GM18507 (cell line): ENCODE measurements around the gene SH3D19.
"Not testable (repeated sequence)": the region's sequence is repeated elsewhere in the genome, so short reads cannot be mapped to it uniquely, and the experiment has no call there.

ENCODE experiments used
- DNase-seq: peaks from one replicate; pipeline ENCODE4 v3.0.0; 2011; ENCODE audit warnings: low read depth; ENCODE audit not compliant: insufficient read length; ENCODE audit errors: extremely low spot score
- FAIRE-seq: peaks from 2 replicates; lab custom pipeline; 2011; peaks lifted over from hg19 to GRCh38; lab: Jason Lieb, UNC

SH3D19 gene

GRCh38 chr4:151242305-151242704 lies 83.1 kb downstream of the SH3D19 start:
- FAIRE-seq (no peak), DNase-seq (no peak)

DNA sequence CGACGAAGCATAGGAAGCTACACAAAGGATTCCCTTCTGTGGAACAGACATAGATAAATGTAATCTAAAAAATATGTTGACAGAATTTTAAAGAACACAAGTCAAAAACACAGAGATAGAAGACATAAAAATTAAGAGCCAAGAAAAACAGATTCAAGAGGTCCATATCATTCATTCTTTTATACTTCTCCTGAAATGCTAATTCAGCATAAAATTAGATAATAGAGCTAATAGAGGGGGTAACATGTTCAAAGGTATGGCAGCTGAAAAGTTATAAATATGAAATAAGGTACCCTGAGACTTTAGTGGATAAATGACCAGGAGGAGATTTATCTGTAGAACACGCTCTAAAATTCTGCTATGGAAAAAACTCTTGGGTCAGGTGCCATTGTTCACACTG lies 85.8 kb downstream of the SH3D19 start:
- FAIRE-seq (no peak), DNase-seq (no peak)

DNA sequence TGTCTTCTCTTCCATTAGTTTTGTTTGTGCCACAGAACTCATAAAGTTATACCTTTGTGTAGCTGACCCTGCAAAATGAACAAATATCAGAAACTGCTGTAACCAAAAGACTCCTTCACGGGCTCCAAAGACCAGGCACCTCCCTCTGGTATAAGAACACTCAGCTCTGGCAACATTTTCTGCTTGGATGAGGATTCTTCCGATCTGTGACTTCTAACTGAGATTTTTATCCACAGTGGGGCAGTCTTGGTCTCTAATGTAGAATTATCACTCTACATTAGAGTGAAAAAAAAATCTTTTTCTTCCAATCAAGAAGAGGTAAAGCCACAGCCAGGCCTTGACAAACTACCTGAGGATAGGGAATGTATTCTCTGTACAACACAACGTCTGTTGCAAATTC lies 86.9 kb downstream of the SH3D19 start:
- FAIRE-seq (no peak), DNase-seq (no peak)

DNA sequence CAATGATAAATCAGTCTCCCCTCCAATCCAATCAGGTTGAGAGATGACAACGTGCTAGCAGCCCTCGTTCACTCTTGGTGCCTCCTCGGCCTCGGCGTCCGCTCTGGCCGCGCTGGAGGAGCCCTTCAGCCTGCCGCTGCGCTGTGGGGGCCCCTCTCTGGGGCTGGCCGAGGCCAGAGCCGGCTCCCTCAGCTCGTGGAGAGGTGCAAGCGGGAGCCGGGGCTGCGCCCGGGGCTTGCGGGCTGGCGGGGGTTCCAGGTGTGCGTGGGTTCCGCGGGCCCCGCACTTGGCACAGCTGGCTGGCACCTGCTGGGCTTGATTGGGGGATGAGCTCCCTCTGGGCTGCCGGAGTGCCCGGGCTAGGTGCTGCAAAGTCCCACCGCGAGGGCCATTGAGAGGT lies 89.4 kb downstream of the SH3D19 start:
- FAIRE-seq (no peak), DNase-seq (no peak)

- not testable (repeated sequence) for FAIRE-seq, DNase-seq
These were observed 90.0 kb downstream of the SH3D19 start for GRCh38 chr4:151235373-151235772.

- FAIRE-seq (no peak), DNase-seq (no peak)
These were observed 91.8 kb downstream of the SH3D19 start for GRCh38 chr4:151233600-151233999.

- DNase-seq (no peak), FAIRE-seq (no peak)
These were observed 93.3 kb downstream of the SH3D19 start for GRCh38 chr4:151231915-151232595.

DNA sequence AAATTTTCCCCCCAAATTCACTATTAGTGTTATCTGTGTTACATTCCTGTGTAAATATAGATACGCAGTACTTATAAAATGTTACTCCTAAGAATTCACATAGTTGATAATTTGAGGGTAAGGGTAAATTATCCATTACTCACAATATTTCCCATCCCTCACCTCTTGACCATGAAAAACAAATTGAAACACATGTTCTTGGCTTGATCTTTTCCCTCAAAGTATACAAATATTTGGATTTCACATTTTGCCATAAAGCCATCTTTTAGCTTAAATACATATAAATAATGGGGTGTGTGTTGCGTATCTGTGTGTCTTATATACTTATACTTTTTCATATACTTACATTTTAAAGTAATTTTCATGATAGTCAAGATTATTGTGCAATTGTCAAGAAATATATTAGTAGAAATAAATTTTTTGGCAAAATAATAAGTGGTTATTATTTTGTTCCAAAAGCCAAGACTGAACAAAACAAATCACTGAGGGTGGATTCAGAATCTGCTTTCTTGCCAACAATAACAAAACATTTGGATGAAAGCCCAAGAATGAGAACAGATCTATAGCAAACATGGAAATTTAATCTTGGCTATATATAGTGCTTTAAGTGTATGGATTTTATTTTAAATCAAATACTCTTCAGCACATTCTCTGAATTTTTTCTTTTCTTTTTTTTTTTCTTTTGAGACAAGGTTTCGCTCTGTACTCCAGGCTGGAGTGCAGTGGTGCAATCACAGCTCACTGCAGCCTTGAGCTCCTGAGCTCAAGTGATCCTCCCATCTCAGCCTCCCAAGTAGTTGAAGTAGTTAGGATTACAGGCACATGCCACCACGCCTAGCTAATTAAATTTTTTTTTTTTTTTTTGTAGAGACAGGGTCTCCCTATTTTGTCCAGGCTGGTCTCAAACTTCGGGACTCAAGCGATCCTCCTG lies 97.0 kb downstream of the SH3D19 start:
- DNase-seq (no peak), FAIRE-seq (no peak)

DNA sequence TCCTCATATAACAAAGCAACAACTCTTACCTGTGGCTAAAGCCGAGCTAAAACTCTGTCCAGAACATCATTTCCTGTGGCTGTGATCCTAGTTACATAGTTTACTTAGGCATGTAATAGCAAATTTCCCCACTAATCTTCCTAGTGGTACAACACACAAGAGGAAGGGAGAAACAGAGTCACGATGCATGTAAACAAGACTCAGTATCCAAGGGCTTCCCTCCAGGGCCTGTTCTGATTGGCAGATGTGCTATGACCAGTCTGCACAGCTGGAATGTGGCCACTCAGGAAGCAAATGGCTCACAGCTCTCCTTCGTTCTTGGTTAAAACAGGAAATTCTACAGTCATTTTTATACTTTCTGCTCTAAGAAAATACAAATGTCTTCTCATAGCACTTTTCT lies 97.7 kb downstream of the SH3D19 start:
- DNase-seq (no peak), FAIRE-seq (no peak)

DNA sequence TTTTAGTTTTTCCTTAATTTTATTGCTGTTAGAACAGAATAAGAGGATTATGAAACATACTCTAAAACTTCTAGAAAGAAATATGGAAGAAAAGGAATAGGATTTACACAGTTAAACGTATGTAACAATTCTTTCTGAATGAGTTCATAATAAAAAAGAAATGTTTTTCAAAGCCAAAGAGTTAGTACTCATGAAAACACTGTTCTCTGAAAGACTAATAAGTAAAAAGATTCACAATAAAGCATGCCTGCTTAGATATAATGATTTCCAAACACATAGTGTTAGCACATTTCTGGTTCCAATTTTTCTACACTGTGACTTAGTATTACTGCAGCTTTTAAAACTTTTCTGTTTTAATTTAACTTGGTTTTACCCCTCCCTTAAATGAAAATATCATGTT lies 98.2 kb downstream of the SH3D19 start:
- DNase-seq, result no peak
- FAIRE-seq, result no peak

DNA sequence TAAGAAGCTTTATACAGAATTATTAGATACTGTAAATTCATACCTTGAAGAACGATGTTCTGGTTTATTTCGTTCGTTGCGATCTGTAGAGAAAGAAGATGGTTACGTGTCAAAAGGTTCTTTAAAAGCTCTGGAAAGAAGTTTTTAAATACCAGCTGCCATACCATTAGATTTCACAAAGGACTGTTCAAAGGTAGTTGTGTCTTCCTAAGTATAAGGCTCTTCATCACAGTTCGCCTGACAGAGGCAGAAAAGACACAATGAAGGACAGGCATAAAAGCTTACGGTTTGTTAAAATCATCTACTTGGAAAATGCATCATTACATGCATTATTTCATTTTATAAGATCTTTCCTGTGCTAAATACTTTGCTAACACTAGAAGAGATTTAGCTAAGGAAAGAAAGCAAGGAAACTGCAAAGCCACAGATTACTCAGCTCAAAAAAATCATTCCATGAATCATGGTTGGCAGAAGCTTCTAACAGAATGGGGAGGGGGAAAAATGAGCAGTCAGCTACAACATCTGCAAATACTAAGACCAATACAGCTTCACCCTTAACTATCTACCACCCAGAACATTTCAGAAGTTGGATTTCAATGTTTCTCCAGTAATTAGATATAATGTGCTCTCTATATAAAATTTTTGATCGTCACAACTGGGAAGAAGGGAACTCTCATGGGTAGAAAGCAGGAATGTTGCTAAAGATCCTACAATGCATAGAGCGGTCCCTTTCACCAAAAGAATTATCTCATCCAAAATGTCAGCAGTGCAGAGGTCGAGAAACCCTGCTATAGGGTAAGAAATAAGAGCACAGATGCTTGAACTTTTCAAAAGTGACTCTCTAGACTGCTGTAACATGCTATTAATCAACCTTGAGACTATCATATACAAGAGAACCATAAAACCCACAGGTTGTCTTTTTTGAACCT lies 99.1 kb downstream of the SH3D19 start:
- DNase-seq (no peak), FAIRE-seq (no peak)

DNA sequence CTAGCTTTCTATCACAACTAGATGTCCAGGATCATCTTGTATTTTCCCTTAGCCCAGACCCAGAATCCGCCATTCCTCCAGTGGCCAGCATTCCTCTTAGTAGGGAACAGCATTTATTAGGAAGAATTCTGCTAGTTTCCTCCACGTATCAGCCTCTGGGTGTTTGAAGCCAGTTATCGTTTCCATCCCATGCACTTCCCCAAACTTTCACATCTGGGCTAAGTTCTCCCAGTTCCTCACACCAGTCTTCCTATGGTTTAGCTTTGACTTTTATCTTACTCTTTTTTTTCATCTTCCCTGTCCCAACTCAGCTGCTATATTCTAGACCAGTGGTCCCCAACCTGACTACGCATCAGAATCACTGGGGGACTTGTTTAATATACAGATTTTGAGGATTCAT lies 101.9 kb downstream of the SH3D19 start:
- FAIRE-seq (no peak), DNase-seq (no peak)

DNA sequence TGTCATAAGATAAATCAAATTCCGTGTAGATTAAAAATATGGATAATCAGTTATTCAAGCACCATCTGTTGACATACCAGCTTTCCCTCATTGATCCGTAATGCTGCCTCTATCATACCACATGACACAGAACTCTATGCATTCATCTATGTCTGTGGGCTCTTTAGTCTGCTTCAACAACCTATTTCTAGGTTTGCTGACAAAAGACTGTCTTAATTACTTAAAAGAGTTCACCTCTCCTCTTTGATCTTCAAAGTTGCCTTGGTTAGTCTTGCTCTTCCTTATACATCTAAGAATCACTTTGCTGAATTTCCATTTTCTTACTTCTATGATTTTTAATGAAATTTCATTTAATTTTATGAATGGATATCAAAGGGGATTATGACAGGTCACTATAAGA lies 105.5 kb downstream of the SH3D19 start:
- FAIRE-seq (no peak), DNase-seq (no peak)

DNA sequence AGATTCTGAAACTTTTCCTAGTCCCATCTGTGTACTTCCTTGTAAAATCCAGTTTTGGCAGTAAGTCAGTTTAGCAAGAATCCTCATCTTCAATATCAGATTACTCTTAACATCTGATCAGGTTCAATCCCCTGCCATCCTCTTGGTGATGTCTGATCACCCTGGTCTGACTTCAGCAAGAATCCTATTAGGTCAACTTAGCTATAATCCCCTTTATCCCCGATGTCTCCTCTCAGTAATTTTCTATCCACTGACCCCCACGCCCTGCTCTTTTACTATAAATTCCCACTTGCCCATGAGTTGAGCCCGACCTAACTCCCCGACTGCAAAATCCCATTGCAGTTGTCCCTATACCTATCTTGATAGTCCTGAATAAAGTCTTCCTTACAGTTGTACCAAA lies 106.3 kb downstream of the SH3D19 start:
- no peak for FAIRE-seq
- no peak for DNase-seq

- FAIRE-seq (no peak), DNase-seq (no peak)
These were observed 107.1 kb downstream of the SH3D19 start for GRCh38 chr4:151218343-151218742.

DNA sequence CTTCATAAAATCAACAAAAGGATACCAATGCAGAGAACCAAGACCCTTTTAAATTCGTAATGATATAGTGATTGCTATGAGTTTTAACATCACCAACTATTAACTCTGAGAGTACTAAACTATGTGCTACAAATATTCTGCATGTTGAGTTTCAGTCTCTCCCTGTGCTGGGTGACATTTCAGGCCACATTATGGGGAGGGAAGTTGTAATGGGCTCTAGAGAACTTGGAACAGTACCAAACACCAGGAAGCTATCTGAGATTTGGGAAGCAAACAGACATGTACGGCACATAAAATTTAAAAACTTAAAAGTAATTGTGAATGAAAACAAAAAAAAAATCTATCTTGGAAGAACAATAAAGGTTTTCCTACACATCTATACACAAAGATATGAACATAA lies 108.1 kb downstream of the SH3D19 start:
- DNase-seq, result no peak
- no peak for FAIRE-seq

DNA sequence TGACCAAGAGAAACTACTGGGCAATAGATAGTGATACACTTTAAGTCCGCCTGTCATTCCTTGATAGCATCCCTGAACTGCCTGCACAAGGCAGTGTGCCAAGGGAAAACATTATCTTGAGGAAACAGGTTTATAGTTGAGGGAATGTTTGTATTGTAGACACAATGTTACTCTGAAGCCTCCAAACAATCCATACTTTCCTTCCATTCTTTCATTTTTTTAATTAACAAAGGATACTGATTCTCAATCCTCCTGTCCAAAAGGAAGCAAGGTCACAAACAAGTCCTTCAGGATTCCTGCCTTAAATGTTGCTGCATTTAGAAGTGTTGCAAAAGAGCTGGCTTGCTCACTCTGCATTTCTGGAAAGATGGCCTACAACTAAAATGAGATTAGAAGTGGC lies 110.1 kb downstream of the SH3D19 start:
- FAIRE-seq (no peak), DNase-seq (no peak)

DNA sequence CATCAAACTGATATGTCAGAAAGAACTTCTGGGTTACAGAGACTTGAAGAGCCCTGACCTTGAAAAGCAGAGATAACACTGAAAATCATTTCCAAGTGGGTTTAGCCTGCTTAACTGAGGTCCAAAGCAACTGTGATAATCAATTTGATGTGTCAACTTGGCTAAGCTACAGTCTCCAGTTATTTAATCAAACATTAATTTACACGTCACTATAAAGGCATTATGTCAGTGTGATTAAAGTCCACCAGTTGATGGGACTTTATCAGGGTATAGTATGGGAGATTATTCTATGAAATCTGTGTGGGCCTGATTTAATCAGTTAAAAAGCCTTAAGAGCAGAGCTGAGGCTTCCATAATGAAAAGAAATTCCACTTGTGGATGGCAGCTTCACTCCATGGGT lies 117.5 kb downstream of the SH3D19 start:
- no peak for FAIRE-seq
- DNase-seq, result no peak

DNA sequence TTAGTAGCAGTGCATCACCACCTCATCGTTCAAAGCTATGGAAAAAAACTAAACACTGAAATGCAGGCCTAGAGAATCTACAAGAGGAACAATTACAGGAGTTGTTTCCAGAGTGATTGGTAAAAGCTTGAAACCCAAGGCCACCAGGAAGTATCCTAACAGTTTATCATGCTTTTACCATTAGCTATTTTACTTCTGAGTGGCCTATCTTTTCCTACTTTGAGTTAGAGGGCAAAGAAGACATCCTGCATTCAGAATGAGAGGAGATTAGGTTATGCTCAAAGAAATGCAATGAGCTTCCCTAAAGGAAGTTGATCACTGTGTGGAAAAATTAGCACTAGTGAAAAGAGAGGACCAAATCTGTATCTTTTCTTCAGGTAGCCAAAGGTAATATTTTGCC lies 118.2 kb downstream of the SH3D19 start:
- no peak for FAIRE-seq
- DNase-seq, result no peak
